ENCODE measurements around the gene NELL1.

- TF ChIP-seq CTCF (IDR thresholded peaks at IDR 0.05; ENCODE audit: borderline replicate concordance, extremely low read depth, low read length, poor library complexity, severe bottlenecking) (no peak), EZH2 (IDR thresholded peaks at IDR 0.05; ENCODE audit: borderline replicate concordance, low read depth, low read length, severe bottlenecking) (no peak)
Observed at GRCh38 chr11:20875889-20876288, 206.5 kb downstream of the NELL1 start.
